ENCODE results near the gene PDXP.

The PDXP gene

DNA sequence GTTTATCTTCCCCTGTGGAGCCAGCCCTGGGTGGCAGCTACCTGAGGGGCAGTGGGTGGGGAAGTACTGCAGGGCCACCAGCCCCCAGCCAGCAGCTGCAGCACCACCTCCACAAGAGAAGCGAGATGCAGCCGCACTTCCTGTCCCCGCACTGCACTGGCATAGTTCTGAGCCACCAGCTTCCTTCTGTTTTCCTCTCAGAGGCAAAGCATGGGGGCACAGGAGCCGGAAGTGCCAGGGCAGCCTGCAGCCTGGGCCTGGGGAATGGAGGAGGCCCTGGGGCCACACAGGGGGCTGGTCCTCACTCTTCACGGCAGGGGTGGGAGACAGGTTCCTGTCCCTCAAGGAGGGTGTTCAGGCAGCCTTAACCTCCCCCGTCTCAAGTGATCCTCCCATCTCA is 31.0 kb upstream of the PDXP start:
- H3K27ac ChIP-seq = no peak overlapping the region
- DNase-seq (ENCODE audit: low read depth, low spot score) = no peak

DNA sequence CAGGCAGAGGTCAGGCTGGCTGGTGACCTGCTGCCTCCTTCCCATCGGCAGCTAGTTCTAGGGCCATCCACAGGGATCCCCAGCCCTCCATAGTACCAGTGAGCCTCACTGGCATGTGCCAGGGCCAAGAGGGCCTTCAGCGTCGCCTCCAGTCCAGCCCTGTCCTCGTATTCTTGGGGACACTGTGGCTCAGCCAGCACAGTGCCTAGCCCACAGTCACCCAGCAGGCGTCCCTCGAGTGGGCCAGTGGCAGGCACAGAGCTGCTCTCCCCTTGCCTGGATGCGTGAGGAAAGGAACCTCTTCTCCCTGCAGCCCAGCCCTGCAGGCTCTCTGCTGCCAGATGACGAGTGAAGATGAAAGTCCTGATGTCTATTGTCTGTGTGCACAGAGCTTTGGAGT is 29.7 kb upstream of the PDXP start:
- H3K27ac ChIP-seq = no peak overlapping the region
- no peak for DNase-seq (ENCODE audit: low read depth, low spot score)

- no peak overlapping the region for H3K27ac ChIP-seq
- no peak for DNase-seq (ENCODE audit: low read depth, low spot score)
Observed at GRCh38 chr22:37629928-37630327, 28.6 kb upstream of the PDXP start.

GRCh38 chr22:37630839-37631435 is 27.6 kb upstream of the PDXP start:
- H3K27ac ChIP-seq = no peak overlapping the region
- DNase-seq (ENCODE audit: low read depth, low spot score) = no peak

DNA sequence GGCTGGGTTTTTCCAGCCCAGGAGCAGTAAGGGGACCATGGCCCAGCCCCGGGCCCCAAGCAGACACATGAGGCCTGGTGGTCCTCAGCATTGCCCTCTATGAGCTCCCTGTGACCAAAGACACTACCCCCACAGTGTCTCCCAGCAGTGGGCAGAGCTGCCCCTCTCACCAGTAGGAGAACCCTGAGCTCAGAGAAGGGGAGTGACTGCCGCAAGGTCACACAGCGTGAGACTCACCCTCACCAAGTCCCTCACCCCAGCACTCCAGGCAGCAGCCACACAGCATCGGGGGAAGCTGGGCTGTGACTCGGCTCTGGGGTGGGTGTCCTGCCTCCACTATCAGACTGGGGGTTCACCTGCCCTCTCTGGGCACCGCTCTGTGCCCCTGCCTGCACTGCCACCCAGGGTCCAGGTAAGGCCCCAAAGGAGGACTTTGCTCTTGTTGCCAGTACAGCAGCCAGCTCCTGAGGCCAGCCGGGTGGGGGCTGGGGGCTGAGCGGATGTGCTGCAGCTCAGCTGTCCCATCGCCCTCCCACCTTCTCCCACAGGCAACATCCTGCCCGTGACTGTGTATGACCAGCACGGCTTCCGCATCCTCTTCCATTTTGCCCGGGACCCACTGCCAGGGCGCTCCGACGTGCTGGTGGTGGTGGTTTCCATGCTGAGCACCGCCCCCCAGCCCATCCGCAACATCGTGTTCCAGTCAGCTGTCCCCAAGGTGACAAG is 26.9 kb upstream of the PDXP start:
- DNase-seq (ENCODE audit: low read depth, low spot score) = no peak
- no peak overlapping the region for H3K27ac ChIP-seq

DNA sequence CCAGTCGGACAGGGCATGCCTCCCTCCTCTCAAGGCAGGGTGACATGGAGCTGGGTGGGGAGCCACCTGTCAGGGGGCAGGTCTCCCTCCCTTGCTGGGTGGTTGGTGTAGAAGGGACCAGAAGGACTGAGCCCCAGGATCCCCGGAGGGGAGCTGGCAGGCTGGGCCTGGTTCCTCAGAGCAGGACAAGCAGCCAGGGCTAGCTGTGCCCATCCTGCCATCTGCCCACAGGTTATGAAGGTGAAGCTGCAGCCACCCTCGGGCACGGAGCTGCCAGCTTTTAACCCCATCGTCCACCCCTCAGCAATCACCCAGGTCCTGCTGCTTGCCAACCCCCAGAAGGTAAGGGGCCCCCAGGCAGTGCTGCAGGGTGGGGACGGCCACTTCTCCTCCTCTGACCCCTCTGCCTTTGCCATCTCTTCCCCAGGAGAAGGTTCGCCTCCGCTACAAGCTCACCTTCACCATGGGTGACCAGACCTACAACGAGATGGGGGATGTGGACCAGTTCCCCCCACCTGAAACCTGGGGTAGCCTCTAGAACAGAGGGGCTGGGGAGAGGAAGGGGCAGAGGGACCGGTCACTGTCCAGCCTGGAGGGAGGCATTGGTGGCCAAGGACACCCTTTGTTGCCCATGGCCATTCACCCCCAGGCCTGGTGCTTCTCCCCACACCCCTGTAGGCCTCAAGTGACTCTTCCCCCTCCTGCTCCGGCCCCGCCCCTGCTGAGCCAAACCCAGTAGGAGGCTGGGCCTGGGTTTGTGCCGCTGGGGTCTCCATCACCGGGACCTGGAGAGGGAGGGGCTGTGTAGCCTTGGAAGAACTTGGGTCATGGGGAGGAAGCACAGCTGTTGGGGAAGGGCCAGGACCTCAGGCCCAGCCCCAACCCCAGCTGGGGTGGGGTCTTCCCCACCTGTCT is 26.1 kb upstream of the PDXP start:
- H3K27ac ChIP-seq = no peak overlapping the region
- DNase-seq (ENCODE audit: low read depth, low spot score) = no peak

DNA sequence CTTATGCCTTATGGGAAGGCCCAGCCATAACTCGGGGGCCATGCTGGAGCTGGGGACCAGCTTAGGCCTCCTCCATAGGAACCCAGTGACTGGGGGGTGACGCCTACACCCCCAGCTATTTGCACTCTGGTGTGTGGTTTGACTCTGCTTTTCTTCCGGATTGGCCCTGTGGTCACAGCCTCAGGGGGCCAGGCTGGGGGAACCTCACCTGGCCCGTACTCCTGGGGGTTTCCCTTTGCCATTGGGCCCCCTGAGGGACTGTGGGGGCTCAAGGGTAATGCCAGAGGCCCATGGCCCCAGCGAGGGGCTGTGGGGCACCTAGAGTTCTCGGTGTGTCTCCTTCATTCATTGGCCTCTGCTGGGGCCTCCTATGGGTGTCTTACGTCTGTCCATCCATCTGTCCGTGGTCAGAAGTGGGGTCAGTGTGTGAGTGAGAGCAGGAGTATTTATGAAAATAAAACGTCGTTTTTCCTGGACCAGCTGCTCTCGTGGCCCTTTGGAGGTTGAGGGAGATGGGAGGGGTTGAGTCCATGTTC is 25.4 kb upstream of the PDXP start:
- no peak for DNase-seq (ENCODE audit: low read depth, low spot score)
- no peak overlapping the region for H3K27ac ChIP-seq

GRCh38 chr22:37633625-37634416 is 24.7 kb upstream of the PDXP start:
- no peak overlapping the region for H3K27ac ChIP-seq
- DNase-seq (ENCODE audit: low read depth, low spot score) = no peak

- no peak overlapping the region for H3K27ac ChIP-seq
- no peak for DNase-seq (ENCODE audit: low read depth, low spot score)
Observed at GRCh38 chr22:37634417-37634924, 24.1 kb upstream of the PDXP start.

DNA sequence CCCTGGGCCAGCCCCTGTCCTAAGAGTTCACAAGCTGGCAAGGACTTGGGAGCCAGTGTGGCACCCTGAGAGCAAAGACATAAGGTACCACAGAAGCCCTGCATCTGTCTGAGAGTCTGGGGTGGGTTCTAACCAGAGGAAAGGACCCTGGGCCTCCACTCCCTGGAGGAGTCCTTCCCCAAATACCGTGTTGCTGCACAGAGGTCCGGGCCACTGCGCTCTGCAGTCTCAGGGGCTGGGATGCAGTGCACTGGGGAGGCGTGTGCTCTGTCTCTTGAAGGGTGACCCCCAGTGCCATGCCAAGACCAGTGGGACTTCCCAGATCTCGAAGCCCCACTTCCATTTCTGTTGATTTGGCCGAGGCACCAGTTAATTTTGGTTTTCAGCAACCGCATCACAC is 23.4 kb upstream of the PDXP start:
- no peak overlapping the region for H3K27ac ChIP-seq
- DNase-seq (ENCODE audit: low read depth, low spot score) = no peak

- no peak for DNase-seq (ENCODE audit: low read depth, low spot score)
- H3K27ac ChIP-seq = no peak overlapping the region
Observed at GRCh38 chr22:37636186-37636948, 22.2 kb upstream of the PDXP start.

DNA sequence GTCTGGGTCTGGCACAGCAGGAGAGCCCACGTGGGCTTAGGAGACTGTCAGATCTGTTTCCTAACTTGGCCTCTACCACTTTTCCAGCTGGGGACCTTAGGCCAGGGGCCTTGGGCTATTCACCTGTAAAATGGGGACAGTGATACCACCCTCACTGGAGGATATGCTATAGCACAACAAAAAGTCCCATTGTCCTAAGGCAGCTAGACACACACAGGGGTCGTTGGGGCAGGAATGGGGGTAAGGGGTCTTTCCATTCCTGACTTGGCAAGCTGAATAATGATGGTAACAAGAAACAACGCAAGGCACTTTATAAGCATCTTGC is 21.6 kb upstream of the PDXP start:
- DNase-seq (ENCODE audit: low read depth, low spot score) = no peak
- no peak overlapping the region for H3K27ac ChIP-seq

DNA sequence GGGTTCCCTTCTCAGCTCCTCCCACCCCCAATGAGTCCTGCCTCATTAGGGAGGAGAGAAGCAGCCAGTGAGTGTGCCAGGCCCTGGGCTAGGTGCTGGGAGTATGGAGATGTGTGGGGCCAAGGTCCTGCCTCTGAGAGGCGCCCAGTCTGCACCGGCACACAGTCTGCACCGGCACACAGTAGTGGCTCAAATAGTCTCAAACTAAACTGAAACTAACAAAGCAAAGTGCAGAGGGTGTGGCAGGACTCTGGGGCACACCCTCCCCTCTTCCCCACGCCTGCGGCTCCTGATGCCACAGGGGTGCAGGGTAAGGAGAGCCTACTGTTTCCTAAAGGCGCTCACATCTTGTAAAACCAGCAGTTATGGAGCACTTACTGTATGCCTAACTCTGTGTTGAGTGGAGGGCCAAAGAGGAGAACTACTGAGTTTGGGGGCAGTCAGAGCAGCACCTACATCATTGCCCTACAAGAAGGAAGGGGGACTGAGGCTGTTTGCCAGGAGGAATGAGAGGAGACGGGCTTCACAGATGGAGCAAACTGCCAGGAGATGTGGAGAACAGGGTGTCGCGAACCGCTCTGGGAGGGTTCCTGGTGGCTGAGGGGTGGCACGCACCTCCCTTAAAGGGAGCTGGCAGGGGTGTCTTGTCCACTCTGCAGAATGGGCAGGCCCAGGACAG is 20.0 kb upstream of the PDXP start:
- DNase-seq (ENCODE audit: low read depth, low spot score) = no peak
- H3K27ac ChIP-seq = peak overlapping the region; percentile 83

DNA sequence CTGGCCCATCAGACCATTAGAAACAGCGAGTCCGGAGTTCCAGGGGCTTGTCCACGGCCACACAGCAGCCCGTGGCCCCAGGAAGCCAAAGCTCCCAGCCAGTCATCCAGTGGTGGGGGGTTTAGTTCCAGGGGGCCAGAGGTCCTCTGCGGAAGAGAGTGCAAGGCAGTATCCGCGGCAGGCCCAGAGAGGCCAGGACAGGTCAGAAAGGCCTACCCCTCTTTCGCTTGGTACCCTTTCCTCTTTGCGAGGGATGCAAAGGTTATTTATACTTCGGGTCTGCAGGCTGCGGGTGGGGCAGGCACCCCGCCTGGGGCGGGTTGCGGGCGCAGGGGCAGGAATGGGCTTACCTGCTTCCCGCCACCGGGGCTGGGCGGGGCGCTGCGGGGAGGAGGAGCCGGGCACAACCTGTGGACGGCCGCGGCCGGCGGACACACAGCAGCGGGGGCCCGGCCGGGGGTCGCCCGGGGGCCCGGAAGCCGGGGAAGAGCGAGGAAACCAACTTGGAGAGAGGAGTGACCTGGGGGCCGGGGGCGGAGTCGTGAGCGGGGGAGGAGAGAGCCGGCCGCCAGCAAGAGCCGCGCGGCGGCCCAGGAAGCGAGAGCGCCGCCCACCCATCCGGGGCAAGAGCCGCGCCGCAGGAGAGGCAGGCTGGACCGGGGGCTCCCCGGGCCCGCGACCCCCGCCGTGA is 19.3 kb upstream of the PDXP start, which contains the start of gene SH3BP1:
Gene SH3BP1 (plus strand): TSS at position 600 of the 691 bp plus-strand sequence. CDS start 119 bp downstream, outside the sequence.
- peak within 1 kb of the TSS; percentile 83 for H3K27ac ChIP-seq
- no peak for DNase-seq (ENCODE audit: low read depth, low spot score)

- no peak for DNase-seq (ENCODE audit: low read depth, low spot score)
- H3K27ac ChIP-seq = peak overlapping the region; percentile 83
Observed at GRCh38 chr22:37639771-37640590, 18.5 kb upstream of the PDXP start.

- no peak for DNase-seq (ENCODE audit: low read depth, low spot score)
- peak overlapping the region; percentile 83 for H3K27ac ChIP-seq
Observed at GRCh38 chr22:37640591-37641560, 17.6 kb upstream of the PDXP start.

Measured in epithelial cell of prostate (primary cell).